Activated naive CD4-positive, alpha-beta T cell (primary cell): ENCODE data around the gene ZMYM4.
"Not testable (repeated sequence)": the region's sequence is repeated elsewhere in the genome, so short reads cannot be mapped to it uniquely, and the experiment has no call there.

Experiments
- DNase-seq, 4 experiments: peaks; one replicate each; lab custom pipeline; 2025; lab: John Stamatoyannopoulos, UW

Gene ZMYM4

DNA sequence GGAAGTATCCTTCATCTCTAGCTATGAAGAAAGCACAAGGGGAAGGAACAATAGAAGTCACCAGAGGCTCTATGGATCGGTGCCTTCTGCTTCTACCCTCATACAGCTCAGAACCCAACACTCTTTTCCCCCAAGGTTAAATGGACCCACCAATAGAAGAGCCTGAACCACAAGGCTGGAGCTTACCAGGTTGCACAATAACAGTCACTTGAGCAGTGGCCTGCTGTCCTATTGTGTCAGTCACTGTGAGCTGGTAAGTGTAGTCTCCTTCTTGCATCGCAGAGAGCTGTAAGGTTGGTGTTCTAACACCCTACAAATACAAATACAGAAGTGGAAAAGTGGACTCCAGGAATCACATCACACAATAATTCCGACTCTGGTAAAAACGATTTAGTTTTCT, 185.7 kb downstream of the ZMYM4 start:
- DNase-seq, result no peak

DNA sequence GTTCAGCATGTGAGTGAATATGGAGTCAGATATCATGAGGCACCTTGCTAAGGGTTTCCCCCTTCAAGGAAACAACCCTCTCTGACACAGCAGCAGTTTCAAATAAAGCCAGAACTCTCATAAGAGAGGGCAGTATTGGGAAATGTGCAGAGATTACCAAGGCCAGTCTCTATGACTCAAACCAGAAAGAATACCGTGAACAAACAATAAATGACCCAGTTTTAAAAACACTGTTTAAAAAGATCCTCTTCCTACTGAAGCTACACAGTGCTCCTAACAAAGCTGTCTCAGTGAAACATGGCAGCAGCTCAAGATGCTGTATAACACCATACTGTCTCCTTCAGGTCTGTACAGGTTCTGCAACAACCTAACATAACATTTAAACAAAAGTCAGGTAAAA, 186.1 kb downstream of the ZMYM4 start:
- no peak for DNase-seq

DNA sequence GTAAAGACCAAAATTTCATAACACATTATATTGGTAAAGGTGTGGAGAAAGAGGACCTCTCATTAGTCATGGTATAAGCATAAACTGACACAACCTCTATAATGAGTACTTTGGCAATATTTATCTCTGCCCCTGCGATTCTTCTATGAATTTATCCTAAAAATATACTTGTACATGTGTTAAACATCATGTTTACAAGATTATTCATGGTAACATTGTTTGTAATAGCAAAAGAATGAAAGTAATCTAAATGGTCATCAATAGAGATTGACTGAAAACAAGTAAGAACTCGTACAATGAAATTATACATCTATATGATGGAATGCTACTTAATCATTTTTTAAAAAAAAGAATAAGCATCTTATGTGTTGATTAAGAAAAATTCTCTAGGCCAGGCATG, 192.3 kb downstream of the ZMYM4 start:
- no peak for DNase-seq

DNA sequence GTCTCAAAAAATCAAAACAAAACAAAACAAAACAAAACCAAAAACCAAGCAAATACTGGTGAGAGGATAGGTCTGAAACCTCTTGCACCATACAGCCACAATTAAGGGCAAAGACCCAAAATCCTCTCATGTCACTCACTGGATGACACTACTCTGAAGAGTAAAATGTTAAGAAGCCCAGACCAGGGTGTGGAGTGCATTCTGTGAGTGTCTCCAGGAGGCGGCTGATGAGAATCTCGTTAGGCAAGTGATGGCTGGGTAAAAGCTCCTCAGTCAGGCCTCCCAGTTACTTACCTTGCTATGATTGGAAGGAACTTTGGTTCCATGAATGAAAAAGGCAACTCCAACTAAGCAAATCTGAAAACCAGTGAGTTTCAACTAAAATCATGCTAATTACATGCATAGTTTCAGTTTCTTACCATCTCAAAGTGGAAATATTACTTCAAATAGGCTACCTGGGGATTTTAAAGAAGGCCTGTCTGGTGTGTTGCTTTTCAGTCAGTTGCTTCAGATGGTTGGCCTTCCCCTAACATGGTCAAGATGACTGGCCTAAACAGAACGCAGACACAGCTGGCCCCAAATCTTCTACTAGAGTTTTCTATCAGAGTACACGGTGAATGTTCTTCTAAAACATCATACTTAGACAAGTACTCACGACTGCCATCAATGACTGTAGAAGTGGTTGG, 193.6 kb downstream of the ZMYM4 start:
- DNase-seq, result no peak

DNA sequence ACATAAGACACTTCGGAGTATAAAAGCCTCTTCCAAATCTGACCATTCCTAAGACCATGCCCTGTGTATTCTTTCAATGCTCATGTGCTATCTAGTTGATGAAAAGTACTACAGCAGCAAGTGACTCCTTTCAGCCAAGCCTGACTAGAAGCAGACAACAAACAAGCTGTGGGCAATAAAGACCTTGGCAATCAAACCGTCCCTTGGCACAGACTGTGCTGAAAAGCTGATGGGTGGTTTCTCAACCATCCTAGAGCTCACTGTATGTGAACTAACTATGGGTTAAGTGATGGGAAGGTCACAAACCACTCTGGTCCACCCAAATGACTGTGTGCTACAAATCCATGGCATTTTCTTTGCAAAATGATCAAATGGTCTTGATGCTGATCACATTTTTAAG, 194.7 kb downstream of the ZMYM4 start:
- no peak for DNase-seq

DNA sequence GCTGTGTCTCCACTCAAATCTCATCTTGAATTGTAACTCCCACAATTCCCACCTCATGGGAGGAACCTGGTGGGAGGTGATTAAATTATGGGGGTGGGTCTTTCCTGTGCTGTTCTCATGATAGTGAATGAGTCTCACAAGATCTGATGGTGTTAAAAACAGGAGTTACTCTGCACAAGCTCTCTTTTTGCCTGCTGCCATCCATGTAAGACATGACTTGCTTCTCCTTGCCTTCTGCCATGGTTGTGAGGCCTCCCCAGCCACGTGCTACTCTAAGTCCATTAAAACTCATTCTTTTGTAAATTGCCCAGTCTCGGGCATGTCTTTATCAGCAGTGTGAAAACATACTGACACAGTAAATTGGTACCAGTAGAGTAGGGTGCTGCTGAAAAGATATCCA, 195.2 kb downstream of the ZMYM4 start:
- DNase-seq, result not testable (repeated sequence)

DNA sequence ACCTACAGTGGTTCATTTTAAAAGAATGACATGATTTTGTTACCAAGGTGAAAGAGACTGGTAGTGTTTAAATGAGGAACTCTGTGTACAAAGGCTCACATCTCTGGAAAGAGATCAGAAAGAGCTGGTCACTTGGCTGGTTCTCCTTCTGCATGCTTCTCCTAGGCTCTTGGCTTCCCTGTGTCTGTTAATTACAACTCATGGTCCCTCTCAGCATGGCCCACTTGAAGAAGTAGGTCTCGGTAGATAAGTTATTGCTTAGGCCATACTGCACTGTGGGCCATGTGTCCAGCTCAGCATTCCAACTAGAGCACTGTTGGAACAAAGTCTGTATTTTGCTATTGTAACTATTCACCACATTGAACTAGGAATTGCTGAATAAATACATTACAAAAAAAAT, 197.6 kb downstream of the ZMYM4 start:
- DNase-seq, result no peak

DNA sequence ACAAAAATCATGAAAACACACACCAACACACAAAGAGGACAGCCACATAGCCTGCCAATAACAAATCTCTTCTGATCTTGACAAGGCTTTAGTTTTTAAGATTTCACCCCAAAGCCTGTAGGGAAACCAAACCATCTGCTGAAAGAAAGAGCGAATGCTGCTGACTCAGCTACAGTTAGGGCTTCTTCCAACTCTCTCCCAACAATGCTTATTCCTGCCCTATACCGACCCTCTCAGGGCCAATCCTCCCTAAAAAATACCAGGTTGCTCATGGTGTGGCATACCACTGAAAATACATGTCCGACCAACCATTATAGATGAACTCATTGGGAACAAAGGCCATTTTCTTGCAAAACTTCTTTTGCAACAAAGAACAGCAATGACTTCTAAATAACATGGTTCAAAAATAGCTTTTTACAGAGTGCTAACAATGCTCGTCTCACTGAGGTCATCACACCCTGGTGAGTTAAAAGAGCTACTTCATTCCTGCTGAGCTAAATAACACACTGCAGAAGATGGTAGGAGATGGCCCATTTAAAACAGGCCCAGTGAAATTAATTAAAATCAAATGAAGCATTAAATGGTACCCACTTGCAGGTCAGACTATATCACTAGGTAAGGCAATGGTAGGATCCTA, 202.6 kb downstream of the ZMYM4 start:
- no peak for DNase-seq
